Measurements from ENCODE around the gene NPAS3. TPM values are rescaled to one million over a fixed set of nuclear protein-coding genes. Genes with fewer than 3 reads are reported as not detected.

The NPAS3 gene
- total and polyA plus RNA-seq, 4 donors, result 0.07 to 0.09 (median 0.08) TPM; not detected in 1

DNA sequence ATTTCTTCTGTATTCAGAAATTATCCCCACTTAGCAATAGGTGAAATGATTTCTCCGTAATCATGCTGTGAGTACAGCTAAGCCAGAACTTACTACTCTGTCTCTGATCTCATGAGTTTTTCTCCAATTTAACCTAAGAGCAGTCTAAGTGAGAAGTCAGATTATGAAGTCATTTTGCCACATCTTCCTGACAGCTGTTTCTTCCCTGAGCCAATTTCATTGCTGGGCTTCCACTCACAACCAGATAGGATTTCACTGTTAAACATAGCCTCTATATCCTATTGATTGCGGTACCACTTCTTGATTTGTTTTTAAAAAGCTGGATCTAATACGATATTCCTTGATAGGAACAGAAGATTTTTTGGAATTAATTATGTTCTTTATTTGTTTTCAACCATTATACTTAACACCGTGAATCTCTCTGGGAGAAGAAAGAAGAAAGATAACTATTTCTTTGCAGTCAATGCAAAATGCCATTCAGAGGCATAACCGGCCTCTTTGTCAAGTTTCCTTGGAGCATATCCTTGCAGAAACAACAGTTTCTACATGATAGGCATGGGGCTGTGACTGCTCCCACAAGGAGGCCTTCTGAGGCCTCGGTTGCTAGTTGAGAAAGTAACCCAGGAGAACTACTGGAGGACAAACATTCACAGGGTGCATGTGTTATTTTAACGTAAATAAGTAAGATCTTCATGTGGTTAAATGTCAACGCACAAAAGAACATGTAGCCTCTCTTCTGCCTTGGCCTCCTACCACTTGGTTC, 212.2 kb downstream of the NPAS3 start:
- 85% methylated on average over 8 of the region's 8 CpGs for WGBS
- TF ChIP-seq, protein P1, sequence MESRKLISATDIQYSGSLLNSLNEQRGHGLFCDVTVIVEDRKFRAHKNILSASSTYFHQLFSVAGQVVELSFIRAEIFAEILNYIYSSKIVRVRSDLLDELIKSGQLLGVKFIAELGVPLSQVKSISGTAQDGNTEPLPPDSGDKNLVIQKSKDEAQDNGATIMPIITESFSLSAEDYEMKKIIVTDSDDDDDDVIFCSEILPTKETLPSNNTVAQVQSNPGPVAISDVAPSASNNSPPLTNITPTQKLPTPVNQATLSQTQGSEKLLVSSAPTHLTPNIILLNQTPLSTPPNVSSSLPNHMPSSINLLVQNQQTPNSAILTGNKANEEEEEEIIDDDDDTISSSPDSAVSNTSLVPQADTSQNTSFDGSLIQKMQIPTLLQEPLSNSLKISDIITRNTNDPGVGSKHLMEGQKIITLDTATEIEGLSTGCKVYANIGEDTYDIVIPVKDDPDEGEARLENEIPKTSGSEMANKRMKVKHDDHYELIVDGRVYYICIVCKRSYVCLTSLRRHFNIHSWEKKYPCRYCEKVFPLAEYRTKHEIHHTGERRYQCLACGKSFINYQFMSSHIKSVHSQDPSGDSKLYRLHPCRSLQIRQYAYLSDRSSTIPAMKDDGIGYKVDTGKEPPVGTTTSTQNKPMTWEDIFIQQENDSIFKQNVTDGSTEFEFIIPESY (IDR thresholded peaks at IDR 0.05), result no peak
- no peak for TF ChIP-seq NR2F2 (IDR thresholded peaks at IDR 0.05)

DNA sequence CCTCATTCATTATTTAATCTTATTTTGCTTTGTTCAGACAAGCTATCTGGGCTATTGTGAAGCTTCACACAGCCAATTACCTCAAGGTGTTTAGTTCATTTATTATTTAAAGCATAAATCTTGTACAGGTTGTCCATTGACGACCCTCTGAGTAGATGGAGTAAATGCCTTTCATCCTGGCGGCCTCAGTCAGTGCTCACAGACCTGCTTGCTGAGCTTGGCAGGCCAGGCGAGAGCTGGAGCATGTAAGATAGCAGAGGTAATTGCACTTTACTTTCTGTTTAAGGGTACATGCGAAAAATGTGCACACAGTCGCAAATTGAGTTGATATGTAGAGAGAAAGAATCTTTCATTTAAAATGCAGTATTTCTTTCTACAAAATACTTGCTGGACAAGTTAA, 224.4 kb downstream of the NPAS3 start:
- TF ChIP-seq CTCF (IDR thresholded peaks at IDR 0.05; ENCODE audit: low read depth, low read length, missing input control) (no peak), YY1 (IDR thresholded peaks at IDR 0.05) (no peak), JUND (IDR thresholded peaks at IDR 0.05) (no peak), TAF1 (conservative IDR thresholded peaks at IDR 0.05) (no peak), ATF3 (IDR thresholded peaks at IDR 0.05) (no peak), HNF4A (conservative IDR thresholded peaks at IDR 0.05) (no peak), HNF4G (IDR thresholded peaks at IDR 0.05) (no peak), SP1 (IDR thresholded peaks at IDR 0.05) (no peak), MAX (IDR thresholded peaks at IDR 0.05) (no peak), RAD21 (IDR thresholded peaks at IDR 0.05) (no peak)
- no peaks in the 10 kb centered on the region for H3K36me3 ChIP-seq (ENCODE audit: control insufficient read depth in 4 of 4, insufficient read depth in 3 of 4, low read depth in 1 of 4, low read length in 3 of 4)
- H3K9ac ChIP-seq (ENCODE audit: low read depth in 1 of 2, low read length in 2 of 2), result no peak overlapping the region
- WGBS, result 78% methylated on average over 5 of the region's 5 CpGs
- DNase-seq (ENCODE audit: low spot score), result no peak
- no peaks in the 10 kb centered on the region for H3K4me1 ChIP-seq (ENCODE audit: control insufficient read depth in 4 of 4, insufficient read depth in 4 of 4, low read length in 3 of 4)
- H3K27ac ChIP-seq (ENCODE audit: low read depth in 1 of 2, low read length in 2 of 2), result no peak overlapping the region
- H3K4me3 ChIP-seq (ENCODE audit: low read depth in 1 of 3, low read length in 3 of 3), result no peak overlapping the region
- H3K9me3 ChIP-seq (ENCODE audit: control insufficient read depth in 4 of 4, low read length in 3 of 4), result no peaks in the 10 kb centered on the region
- H3K27me3 ChIP-seq (ENCODE audit: control insufficient read depth in 4 of 4, insufficient read depth in 4 of 4, low read length in 3 of 4), result no peaks in the 10 kb centered on the region

More for the DNA sequence above, 212.2 kb downstream of the NPAS3 start:
- peaks cover 0 to 2% (median 0%) of the 10 kb centered on the region in 4 donors for H3K9me3 ChIP-seq (ENCODE audit: control insufficient read depth in 4 of 4, low read length in 3 of 4)
- H3K36me3 ChIP-seq (ENCODE audit: control insufficient read depth in 4 of 4, insufficient read depth in 3 of 4, low read depth in 1 of 4, low read length in 3 of 4), result no peaks in the 10 kb centered on the region
- H3K4me3 ChIP-seq (ENCODE audit: low read depth in 1 of 3, low read length in 3 of 3), result no peak overlapping the region
- no peak overlapping the region for H3K9ac ChIP-seq (ENCODE audit: low read depth in 1 of 2, low read length in 2 of 2)
- H3K4me1 ChIP-seq (ENCODE audit: control insufficient read depth in 4 of 4, insufficient read depth in 4 of 4, low read length in 3 of 4), result no peaks in the 10 kb centered on the region
- H3K27me3 ChIP-seq (ENCODE audit: control insufficient read depth in 4 of 4, insufficient read depth in 4 of 4, low read length in 3 of 4), result peaks cover 0 to 3% (median 0%) of the 10 kb centered on the region in 4 donors
- DNase-seq (ENCODE audit: low spot score), result no peak
- H3K27ac ChIP-seq (ENCODE audit: low read depth in 1 of 2, low read length in 2 of 2), result no peak overlapping the region

DNA sequence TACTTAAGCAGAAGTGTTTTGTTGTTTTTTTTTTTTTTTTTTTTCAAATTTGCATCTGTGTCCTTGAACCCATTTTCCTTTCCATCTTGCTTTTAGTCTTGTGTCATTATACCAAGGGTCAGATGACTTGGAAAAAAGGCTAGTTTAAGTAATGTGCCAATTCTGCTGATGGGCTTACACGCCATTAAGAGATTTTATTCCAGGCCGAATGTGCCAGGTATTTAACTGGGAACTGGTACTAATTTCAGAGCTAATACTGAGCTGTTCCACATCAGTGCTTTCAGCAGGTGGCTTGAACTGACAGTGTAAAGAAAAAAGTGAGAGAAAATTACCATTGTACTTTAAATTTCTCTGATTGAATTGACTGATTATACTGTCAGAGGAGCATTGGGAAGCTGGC, 224.9 kb downstream of the NPAS3 start:
- no peak overlapping the region for H3K9ac ChIP-seq (ENCODE audit: low read depth in 1 of 2, low read length in 2 of 2)
- no peaks in the 10 kb centered on the region for H3K4me1 ChIP-seq (ENCODE audit: control insufficient read depth in 4 of 4, insufficient read depth in 4 of 4, low read length in 3 of 4)
- H3K27ac ChIP-seq (ENCODE audit: low read depth in 1 of 2, low read length in 2 of 2), result no peak overlapping the region
- no peaks in the 10 kb centered on the region for H3K9me3 ChIP-seq (ENCODE audit: control insufficient read depth in 4 of 4, low read length in 3 of 4)
- DNase-seq (ENCODE audit: low spot score), result no peak
- H3K36me3 ChIP-seq (ENCODE audit: control insufficient read depth in 4 of 4, insufficient read depth in 3 of 4, low read depth in 1 of 4, low read length in 3 of 4), result no peaks in the 10 kb centered on the region
- H3K4me3 ChIP-seq (ENCODE audit: low read depth in 1 of 3, low read length in 3 of 3), result no peak overlapping the region
- no peaks in the 10 kb centered on the region for H3K27me3 ChIP-seq (ENCODE audit: control insufficient read depth in 4 of 4, insufficient read depth in 4 of 4, low read length in 3 of 4)
- 92% methylated on average over 2 of the region's 2 CpGs for WGBS
- TF ChIP-seq ATF3 (IDR thresholded peaks at IDR 0.05) (no peak), YY1 (IDR thresholded peaks at IDR 0.05) (no peak), TAF1 (conservative IDR thresholded peaks at IDR 0.05) (no peak), REST (IDR thresholded peaks at IDR 0.05) (no peak), RAD21 (IDR thresholded peaks at IDR 0.05) (no peak), SP1 (IDR thresholded peaks at IDR 0.05) (no peak), FOXA1 (IDR thresholded peaks at IDR 0.05) (no peak), FOXA2 (IDR thresholded peaks at IDR 0.05) (no peak), MAX (IDR thresholded peaks at IDR 0.05) (no peak), CTCF (IDR thresholded peaks at IDR 0.05; ENCODE audit: low read depth, low read length, missing input control) (no peak)

All from liver (tissue), 9 donors.